Measurements from ENCODE around the gene KCNQ5.

The KCNQ5 gene

DNA sequence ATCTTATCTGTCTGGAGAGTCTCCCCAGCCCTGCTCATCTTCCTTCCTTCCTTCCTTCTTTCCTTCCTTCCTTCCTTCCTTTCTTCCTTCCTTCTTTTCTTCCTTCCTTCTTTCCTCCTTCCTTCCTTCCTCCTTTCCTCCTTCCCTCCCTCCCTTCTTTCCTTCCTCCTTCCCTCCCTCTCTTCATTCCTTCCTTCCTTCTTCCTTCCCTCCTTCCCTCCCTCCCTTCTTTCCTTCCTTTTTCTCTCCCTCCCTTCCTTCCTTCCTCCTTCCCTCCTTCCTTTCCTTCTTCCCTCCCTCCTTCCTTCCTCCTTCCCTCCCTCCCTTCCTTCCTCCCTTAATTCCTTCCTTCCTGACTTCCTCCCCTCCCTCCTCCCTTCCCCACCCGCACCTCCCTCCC is 319.4 kb downstream of the KCNQ5 start:
- DNase-seq (ENCODE audit: insufficient read length, low spot score) (no peak), FAIRE-seq (no peak)

DNA sequence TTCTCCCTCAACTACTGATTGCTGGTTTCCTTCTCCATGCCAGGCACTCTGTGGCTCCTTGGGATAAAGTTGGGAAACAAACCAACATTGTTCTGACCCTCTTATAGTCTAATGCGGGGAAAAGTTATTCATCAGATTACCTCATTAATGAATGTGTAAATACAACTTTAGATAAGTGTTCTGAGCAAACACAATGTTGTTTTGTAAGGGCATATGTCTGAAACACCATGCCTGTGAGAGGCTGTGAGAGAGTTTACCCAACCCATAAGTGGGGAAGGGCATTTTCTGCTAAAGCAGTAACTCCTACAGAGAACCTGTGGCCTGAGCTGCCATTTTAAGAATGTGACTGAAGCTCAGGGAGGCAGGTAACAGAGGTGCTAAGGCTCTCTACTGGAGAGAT is 319.9 kb downstream of the KCNQ5 start:
- DNase-seq (ENCODE audit: insufficient read length, low spot score) (no peak), FAIRE-seq (no peak)

- no peak for DNase-seq (ENCODE audit: insufficient read length, low spot score)
- peak; percentile 28 for FAIRE-seq
These were observed 321.8 kb downstream of the KCNQ5 start for GRCh38 chr6:72943699-72944098.

DNA sequence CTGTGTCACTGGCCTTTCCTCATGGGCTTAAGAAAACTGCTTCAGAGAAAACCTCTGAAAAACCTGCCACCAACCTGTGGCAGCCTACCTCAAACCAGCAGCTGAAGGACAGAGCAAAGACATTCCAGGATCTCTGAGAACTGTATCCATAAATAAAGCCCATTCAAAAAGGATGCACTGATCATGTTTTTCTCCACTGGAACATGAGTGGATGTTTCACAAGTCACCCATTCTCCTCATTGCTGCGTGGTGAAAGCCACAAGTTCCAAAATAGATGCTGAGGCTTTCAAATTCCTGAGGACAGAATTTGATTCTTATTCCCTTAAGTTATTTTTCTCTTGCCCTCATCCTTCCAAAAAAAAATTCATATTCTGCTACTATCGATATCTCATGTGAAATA is 322.8 kb downstream of the KCNQ5 start:
- DNase-seq (ENCODE audit: insufficient read length, low spot score): no peak
- no peak for FAIRE-seq

DNA sequence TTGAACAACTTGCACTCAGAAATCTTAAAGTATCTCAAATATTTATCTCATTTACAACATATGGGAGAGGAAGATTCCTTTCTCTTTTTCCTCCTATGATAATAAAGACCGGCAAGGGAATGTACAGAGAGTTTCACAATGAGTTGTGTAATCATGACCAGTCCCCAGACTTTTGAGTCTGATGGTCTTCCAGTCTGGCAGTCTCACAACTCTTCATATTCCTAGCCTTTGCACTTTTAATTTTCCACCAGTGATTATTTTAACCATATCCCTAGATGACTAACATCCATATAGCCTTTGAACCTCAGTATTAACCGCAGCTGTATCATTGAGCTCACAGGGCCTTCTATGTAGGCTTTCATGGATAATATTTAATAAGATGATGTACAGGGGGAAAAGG is 324.9 kb downstream of the KCNQ5 start:
- DNase-seq (ENCODE audit: insufficient read length, low spot score) (no peak), FAIRE-seq (no peak)

DNA sequence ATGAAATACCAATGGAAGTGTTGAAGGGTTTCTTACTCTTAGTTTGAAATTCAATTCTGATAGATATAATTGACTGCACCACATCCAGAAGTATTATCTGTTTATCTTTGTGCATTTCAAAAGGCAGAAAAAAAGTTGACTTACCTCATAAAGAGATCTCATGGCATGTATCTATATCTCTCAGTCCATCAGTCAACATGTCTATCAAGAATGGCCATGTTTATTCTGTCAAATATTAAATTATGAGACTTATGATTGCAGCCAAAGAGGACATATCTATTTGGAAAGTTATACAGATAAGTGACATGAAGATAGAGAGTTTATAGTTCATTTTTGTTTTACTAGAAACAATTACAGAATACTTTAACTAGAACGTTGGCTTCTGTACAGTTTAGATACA is 325.7 kb downstream of the KCNQ5 start:
- no peak for FAIRE-seq
- DNase-seq (ENCODE audit: insufficient read length, low spot score): no peak

- FAIRE-seq (no peak), DNase-seq (ENCODE audit: insufficient read length, low spot score) (no peak)
These were observed 326.3 kb downstream of the KCNQ5 start for GRCh38 chr6:72948153-72948552.

DNA sequence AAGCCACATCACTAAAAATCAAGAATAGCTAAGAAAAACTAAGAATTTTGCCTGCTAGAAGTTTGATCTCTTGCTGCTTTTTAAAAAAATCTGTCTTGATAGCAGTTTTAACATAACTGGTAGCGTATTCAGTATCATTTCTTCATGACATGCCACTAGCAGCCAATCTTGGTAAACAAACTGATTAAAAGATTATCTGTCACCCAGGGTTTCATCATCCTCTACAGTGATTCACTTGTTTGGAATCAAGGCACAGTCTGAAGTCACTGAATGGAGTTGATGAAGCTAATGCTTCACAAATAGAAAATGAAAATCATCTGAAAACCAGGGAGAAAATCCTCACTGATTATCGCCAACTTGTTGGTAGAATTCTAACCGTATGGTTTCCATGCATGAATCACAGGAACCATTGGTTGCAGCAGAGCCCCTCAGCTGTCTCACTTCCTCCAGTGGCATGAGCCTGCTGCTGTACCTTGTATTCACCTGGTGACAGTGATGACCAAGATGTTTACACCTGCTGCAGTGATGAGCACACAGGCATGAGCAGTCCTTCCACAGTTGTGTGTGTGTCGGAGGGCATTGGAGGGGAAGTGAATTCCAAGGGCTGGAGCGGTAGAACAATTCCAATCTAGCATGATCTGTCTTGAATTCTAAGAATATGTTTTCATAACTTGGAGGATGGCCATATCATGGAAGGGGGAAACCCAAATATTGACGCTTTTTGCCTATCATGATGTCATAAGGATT is 328.4 kb downstream of the KCNQ5 start:
- FAIRE-seq (peak; percentile 26), DNase-seq (ENCODE audit: insufficient read length, low spot score) (peak; percentile 34)

GRCh38 chr6:72952808-72953630 is 331.2 kb downstream of the KCNQ5 start:
- DNase-seq (ENCODE audit: insufficient read length, low spot score) (peak; percentile 19), FAIRE-seq (peak; percentile 51)

GRCh38 chr6:72953971-72954381 is 332.1 kb downstream of the KCNQ5 start:
- DNase-seq (ENCODE audit: insufficient read length, low spot score) (no peak), FAIRE-seq (no peak)

GRCh38 chr6:72954716-72955115 is 332.9 kb downstream of the KCNQ5 start:
- DNase-seq (ENCODE audit: insufficient read length, low spot score) (no peak), FAIRE-seq (no peak)

DNA sequence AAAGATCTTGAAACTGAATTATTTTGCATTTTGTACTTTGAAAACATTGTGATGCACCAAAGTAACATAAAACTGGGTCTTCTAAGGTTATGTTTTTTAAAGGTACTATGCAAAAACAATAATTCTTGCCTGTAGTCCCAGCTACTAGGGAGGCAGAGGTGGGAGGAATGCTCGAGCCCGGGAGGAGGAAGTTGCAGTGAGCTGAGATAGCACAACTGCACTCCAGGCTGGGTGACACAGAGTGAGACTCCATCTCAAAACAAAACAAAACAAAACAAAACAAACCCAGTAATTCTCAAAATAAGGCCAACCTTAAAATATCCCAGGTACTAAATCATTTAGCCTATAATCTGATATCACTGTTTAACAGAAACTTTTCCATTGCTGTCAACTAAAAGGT is 333.8 kb downstream of the KCNQ5 start:
- DNase-seq (ENCODE audit: insufficient read length, low spot score) (no peak), FAIRE-seq (peak; percentile 44)

- DNase-seq (ENCODE audit: insufficient read length, low spot score) (no peak), FAIRE-seq (no peak)
These were observed 334.4 kb downstream of the KCNQ5 start for GRCh38 chr6:72956272-72956671.

GRCh38 chr6:72959821-72960220 is 338.0 kb downstream of the KCNQ5 start:
- DNase-seq (ENCODE audit: insufficient read length, low spot score) (no peak), FAIRE-seq (no peak)

DNA sequence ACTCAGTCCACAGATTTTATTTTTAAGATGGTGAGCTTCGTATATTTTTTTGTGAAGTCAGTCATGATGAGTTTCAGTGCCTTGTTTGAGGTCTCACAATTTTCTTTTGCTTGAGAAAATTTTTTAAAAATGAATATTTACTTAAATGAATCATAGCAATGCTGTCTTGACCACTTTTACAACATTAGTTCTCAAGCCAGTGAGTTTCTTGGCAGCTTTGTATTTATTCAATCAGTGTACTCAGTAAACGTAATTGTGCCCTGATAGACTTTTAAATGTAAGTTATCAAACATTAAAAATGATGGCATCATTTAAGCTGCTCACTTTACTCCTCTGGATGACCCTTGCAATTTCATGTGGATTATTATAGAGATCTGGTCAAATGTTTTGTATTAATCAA is 342.1 kb downstream of the KCNQ5 start:
- no peak for FAIRE-seq
- no peak for DNase-seq (ENCODE audit: insufficient read length, low spot score)

- DNase-seq (ENCODE audit: insufficient read length, low spot score) (no peak), FAIRE-seq (no peak)
These were observed 344.9 kb downstream of the KCNQ5 start for GRCh38 chr6:72966628-72967280.

DNA sequence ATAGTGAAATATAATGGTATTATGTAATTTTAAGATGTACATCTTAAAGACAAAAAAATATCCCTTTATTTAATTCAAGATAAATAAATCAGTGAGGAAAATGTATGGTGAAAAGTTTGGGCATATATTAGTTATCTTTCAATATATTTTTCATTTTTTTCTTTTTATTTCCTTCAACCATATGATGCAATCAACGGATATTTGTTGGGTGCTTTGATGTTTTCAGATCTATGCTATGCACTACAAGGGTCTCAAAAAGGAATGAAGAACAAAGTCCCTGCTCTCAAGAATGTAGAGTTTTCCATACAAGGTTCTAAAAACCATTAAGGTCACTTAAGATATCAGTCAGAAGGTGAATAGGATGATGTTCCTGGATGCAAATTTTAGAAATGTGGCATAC is 345.5 kb downstream of the KCNQ5 start:
- no peak for DNase-seq (ENCODE audit: insufficient read length, low spot score)
- no peak for FAIRE-seq

DNA sequence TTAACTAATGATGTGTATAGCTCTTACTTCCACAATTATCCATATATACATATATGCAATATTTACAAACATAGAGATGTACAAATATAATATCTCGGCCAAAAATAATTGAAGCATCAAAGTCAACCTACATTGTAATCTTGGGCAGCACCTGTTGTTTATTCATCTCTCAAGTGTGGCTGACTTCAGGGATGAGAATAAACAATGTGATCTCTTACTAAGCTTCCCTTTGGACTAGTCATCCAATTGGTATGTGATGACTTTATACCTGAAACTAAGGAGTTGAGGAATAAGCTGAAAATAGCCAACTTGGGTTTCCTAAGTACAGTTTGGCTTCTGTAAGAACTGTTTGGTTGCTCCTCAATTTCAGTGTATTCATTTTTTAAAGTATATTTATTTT is 346.8 kb downstream of the KCNQ5 start:
- no peak for FAIRE-seq

GRCh38 chr6:72969666-72970065 is 347.8 kb downstream of the KCNQ5 start:
- no peak for DNase-seq (ENCODE audit: insufficient read length, low spot score)
- FAIRE-seq: no peak

More for the DNA sequence above, 346.8 kb downstream of the KCNQ5 start:
- DNase-seq (ENCODE audit: insufficient read length, low spot score): peak; percentile 19

GRCh38 chr6:72972579-72972978 is 350.7 kb downstream of the KCNQ5 start:
- DNase-seq (ENCODE audit: insufficient read length, low spot score) (no peak), FAIRE-seq (no peak)

- FAIRE-seq (no peak), DNase-seq (ENCODE audit: insufficient read length, low spot score) (no peak)
These were observed 352.4 kb downstream of the KCNQ5 start for GRCh38 chr6:72974276-72974675.

- FAIRE-seq (no peak), DNase-seq (ENCODE audit: insufficient read length, low spot score) (no peak)
These were observed 353.5 kb downstream of the KCNQ5 start for GRCh38 chr6:72975352-72975752.
